B cell (primary cell): ENCODE results near the gene SPEF1. TPM values are rescaled to one million over a fixed set of nuclear protein-coding genes. Genes with fewer than 3 reads are reported as not detected.

Experiments
- ATAC-seq: fragments of 200-7000 bp; cut with Tn5 transposase; one replicate; pipeline ENCODE4 v1.10.0; 2021; ENCODE audit warnings: low read depth, mild to moderate bottlenecking, moderate number of reproducible peaks, moderate library complexity
- CTCF ChIA-PET: fragments of 350-600 bp; sonication (Branson Sonifier 250); formaldehyde crosslinking; loops from one replicate; lab custom pipeline; 2021; ENCODE audit warnings: antibody characterized with exemption, inconsistent platforms; lab: Charles Lee
- POLR2A ChIA-PET: fragments of 350-600 bp; sonication (Branson Sonifier 250); formaldehyde crosslinking; loops from one replicate; lab custom pipeline; 2021; ENCODE audit warnings: antibody characterized with exemption; lab: Charles Lee
- DNase-seq: peaks from one replicate; pipeline ENCODE4 v3.0.0; 2013
- H2AFZ ChIP-seq: 2 replicates; pipeline ENCODE4 v1.6.1; 2012; ENCODE audit warnings: mild to moderate bottlenecking, low read depth, low read length; ENCODE audit not compliant: insufficient read depth, poor library complexity, severe bottlenecking
- H3K27ac ChIP-seq, 2 donors: 1 replicate in 1 of 2; 2 replicates in 1 of 2; pipeline ENCODE4 v1.5.1; 2012 to 2013; ENCODE audit warnings: low read length in 2 of 2, mild to moderate bottlenecking in 2 of 2, moderate library complexity in 1 of 2
- H3K27me3 ChIP-seq, 4 experiments: fragments of 200-600 bp in 1 of 4; sonication (generic) in 1 of 4; replicated peaks in 1 of 4; 1 replicate in 2 of 4; 2 replicates in 2 of 4; pipeline versions ENCODE4 v1.6.1 to v1.7.0; 2013 to 2016; ENCODE audit warnings: low read length in 3 of 4, mild to moderate bottlenecking in 2 of 4, mixed read lengths in 1 of 4, moderate library complexity in 1 of 4; ENCODE audit not compliant: insufficient read depth in 4 of 4, control insufficient read depth in 3 of 4; ENCODE audit errors: control extremely low read depth in 1 of 4
- H3K36me3 ChIP-seq, 2 experiments: replicated peaks in 1 of 2; 1 replicate in 1 of 2; 2 replicates in 1 of 2; pipeline versions ENCODE4 v1.6.1 to v1.7.1; 2013; ENCODE audit warnings: low read length in 1 of 2; ENCODE audit not compliant: insufficient read depth in 2 of 2, control insufficient read depth in 1 of 2; ENCODE audit errors: control extremely low read depth in 1 of 2, extremely low read depth in 1 of 2
- H3K4me1 ChIP-seq, 2 donors: fragments of 200-600 bp in 1 of 2; sonication (generic) in 1 of 2; 1 replicate in 1 of 2; 2 replicates in 1 of 2; pipeline versions ENCODE4 v1.5.1 to v1.6.1; 2013 to 2017; ENCODE audit warnings: low read length in 2 of 2; ENCODE audit not compliant: control insufficient read depth in 2 of 2, insufficient read depth in 2 of 2
- H3K4me2 ChIP-seq: replicated peaks from 2 replicates; pipeline ENCODE3; 2012; ENCODE audit warnings: mild to moderate bottlenecking, low read depth, low read length; ENCODE audit not compliant: poor library complexity, severe bottlenecking
- H3K4me3 ChIP-seq, 5 experiments: fragments of 200-600 bp in 1 of 5; sonication (generic) in 1 of 5; 1 replicate in 3 of 5; 2 replicates in 2 of 5; pipeline versions ENCODE4 v1.5.1 to v1.7.0; 2011 to 2016; ENCODE audit warnings: low read length in 4 of 5, mild to moderate bottlenecking in 4 of 5, low read depth in 2 of 5, control low read depth in 1 of 5, moderate library complexity in 1 of 5; ENCODE audit not compliant: insufficient read depth in 1 of 5; ENCODE audit errors: control extremely low read depth in 1 of 5, extremely low read depth in 1 of 5
- H3K79me2 ChIP-seq: fragments of 200-600 bp; sonication (generic); one replicate; pipeline ENCODE4 v1.6.0; 2016; ENCODE audit warnings: low read length; ENCODE audit not compliant: control insufficient read depth, insufficient read depth
- H3K9ac ChIP-seq: fragments of 200-600 bp; sonication (generic); 2 replicates; pipeline ENCODE4 v1.6.1; 2017; ENCODE audit warnings: mild to moderate bottlenecking, low read length, moderate library complexity
- H3K9me3 ChIP-seq, 3 donors: one replicate each; pipeline versions ENCODE4 v1.6.1 to v1.7.1; 2013; ENCODE audit warnings: low read length in 2 of 3; ENCODE audit not compliant: control insufficient read depth in 2 of 3, insufficient read depth in 1 of 3; ENCODE audit errors: control extremely low read depth in 1 of 3
- H4K20me1 ChIP-seq: 2 replicates; pipeline ENCODE4 v1.6.0; 2012; ENCODE audit warnings: mild to moderate bottlenecking, low read length; ENCODE audit not compliant: insufficient read depth, control insufficient read depth, poor library complexity, severe bottlenecking
- H3K27ac Mint-ChIP-seq: one replicate; pipeline ENCODE4 v1.8.0; 2021; ENCODE audit warnings: mixed read lengths
- H3K27me3 Mint-ChIP-seq: one replicate; pipeline ENCODE4 v1.8.0; 2021; ENCODE audit warnings: mixed read lengths
- H3K4me1 Mint-ChIP-seq: one replicate; pipeline ENCODE4 v1.8.0; 2021; ENCODE audit warnings: mixed read lengths
- H3K4me3 Mint-ChIP-seq: one replicate; pipeline ENCODE4 v1.8.0; 2021; ENCODE audit warnings: mixed read lengths
- H3K9me3 Mint-ChIP-seq: one replicate; pipeline ENCODE4 v1.8.0; 2022; ENCODE audit warnings: mixed read lengths; ENCODE audit not compliant: insufficient read depth
- EZH2 ChIP-seq: IDR thresholded peaks from 2 replicates; pipeline ENCODE4 v1.6.1; 2012; ENCODE audit warnings: borderline replicate concordance, low read depth, mild to moderate bottlenecking, moderate library complexity, low read length; ENCODE audit not compliant: insufficient read depth, poor library complexity, severe bottlenecking
- WGBS: methylation state at CpG from one replicate; pipeline ENCODE4 v1.1.5; 2013; ENCODE audit warnings: missing lambda C conversion rate; ENCODE audit not compliant: insufficient coverage; 5-methylcytosine and 5-hydroxymethylcytosine counted together
- intact Hi-C: fragments of 100-400 bp; cut with micrococcal nuclease; formaldehyde crosslinking; loops from one replicate; pipeline ENCODE4 v1.10.0; 2022
- polyA plus RNA-seq: library from polyadenylated mRNA; depleted of rRNA; stranded (reverse); fragments of >200 nt; gene quantifications from 2 replicates; pipeline ENCODE4 v1.2.3, GENCODE V29; 2012
- total RNA-seq, 2 donors: library from RNA; stranded (reverse); fragments of 120-200 nt in 1 of 2; gene quantifications; 1 replicate in 1 of 2; 2 replicates in 1 of 2; pipeline versions ENCODE4 v1.2.3 to v1.2.4, GENCODE V29; 2013 to 2022
- TF ChIP-seq, protein P1 (sequence below): fragments of 200-600 bp; IDR thresholded peaks from one replicate; pipeline ENCODE4 v1.8.0; 2022; ENCODE audit warnings: antibody characterized with exemption, mild to moderate bottlenecking

Gene SPEF1
- total and polyA plus RNA-seq, 2 donors (not counting 1 experiment from before 2014, with no cell fraction given) = not detected

DNA sequence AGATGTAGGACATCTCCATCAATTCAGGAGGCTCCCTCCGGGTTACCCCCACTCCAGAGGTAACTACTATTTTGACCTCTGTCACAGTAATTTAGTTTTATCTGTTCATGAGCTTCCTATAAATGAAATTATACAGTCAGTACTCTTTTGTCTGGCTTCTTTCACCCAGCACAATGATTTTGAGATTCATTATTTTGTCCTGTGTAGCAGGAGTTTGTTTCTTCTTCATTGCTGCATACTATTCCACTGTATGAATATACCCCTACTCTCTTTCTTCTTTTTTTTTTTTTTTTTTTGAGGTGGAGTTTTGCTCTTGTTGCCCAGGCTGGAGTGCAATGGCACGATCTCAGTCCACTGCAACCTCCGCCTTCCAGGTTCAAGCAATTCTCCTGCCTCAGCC is 27.3 kb upstream of the SPEF1 start:
- ChIA-PET POLR2A (interaction anchor here (0.7 kb wide), 1 partner anchor 1115 kb away, joined by 6 read pairs; no protein-coding TSS in a partner anchor), CTCF (interaction anchor here (0.7 to 2.3 kb wide), 2 partner anchors 9 to 925 kb away, joined by 4 read pairs; no protein-coding TSS in a partner anchor)
- Histone ChIP-seq H3K36me3 (peaks cover 0 to 27% of the 10 kb centered on the region in 2 experiments), H3K27ac (no peak overlapping the region), H3K4me3 (no peak overlapping the region), H3K4me1 (peaks cover 8 to 19% of the 10 kb centered on the region in 2 donors), H3K4me2 (no peak overlapping the region), H2AFZ (no peak overlapping the region), H3K27me3 (no peaks in the 10 kb centered on the region), H3K79me2 (peaks cover 8% of the 10 kb centered on the region), H4K20me1 (no peaks in the 10 kb centered on the region), H3K9me3 (peaks cover 0 to 2% (median 0%) of the 10 kb centered on the region in 3 donors), H3K9ac (no peak overlapping the region)
- peaks cover 24% of the 10 kb centered on the region for H3K4me1 Mint-ChIP-seq
- no peak for ATAC-seq
- intact Hi-C loops = no loop called here
- TF ChIP-seq EZH2 = no peak
- TF ChIP-seq, protein P1, sequence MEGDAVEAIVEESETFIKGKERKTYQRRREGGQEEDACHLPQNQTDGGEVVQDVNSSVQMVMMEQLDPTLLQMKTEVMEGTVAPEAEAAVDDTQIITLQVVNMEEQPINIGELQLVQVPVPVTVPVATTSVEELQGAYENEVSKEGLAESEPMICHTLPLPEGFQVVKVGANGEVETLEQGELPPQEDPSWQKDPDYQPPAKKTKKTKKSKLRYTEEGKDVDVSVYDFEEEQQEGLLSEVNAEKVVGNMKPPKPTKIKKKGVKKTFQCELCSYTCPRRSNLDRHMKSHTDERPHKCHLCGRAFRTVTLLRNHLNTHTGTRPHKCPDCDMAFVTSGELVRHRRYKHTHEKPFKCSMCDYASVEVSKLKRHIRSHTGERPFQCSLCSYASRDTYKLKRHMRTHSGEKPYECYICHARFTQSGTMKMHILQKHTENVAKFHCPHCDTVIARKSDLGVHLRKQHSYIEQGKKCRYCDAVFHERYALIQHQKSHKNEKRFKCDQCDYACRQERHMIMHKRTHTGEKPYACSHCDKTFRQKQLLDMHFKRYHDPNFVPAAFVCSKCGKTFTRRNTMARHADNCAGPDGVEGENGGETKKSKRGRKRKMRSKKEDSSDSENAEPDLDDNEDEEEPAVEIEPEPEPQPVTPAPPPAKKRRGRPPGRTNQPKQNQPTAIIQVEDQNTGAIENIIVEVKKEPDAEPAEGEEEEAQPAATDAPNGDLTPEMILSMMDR = no peak
- no peaks in the 10 kb centered on the region for H3K27me3 Mint-ChIP-seq
- DNase-seq = no peak
- no peak overlapping the region for H3K4me3 Mint-ChIP-seq
- no peaks in the 10 kb centered on the region for H3K9me3 Mint-ChIP-seq
- H3K27ac Mint-ChIP-seq = no peak overlapping the region
- WGBS = no CpG with 5 or more reads among the region's 3 CpGs

DNA sequence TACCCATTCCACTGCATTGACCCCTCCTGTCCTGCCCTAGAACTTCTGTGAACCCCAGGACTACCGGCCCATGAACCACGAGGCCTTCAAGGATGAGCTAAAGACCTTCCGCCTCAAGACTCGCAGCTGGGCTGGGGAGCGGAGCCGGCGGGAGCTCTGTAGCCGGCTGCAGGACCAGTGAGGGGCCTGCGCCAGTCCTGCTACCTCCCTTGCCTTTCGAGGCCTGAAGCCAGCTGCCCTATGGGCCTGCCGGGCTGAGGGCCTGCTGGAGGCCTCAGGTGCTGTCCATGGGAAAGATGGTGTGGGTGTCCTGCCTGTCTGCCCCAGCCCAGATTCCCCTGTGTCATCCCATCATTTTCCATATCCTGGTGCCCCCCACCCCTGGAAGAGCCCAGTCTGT is 23.5 kb upstream of the SPEF1 start:
- H3K79me2 ChIP-seq = peaks cover 32% of the 10 kb centered on the region
- no peak overlapping the region for H3K4me3 ChIP-seq
- no peak overlapping the region for H3K4me3 Mint-ChIP-seq
- no peaks in the 10 kb centered on the region for H3K27me3 Mint-ChIP-seq
- intact Hi-C loops = no loop called here
- no peak overlapping the region for H3K27ac Mint-ChIP-seq
- H3K36me3 ChIP-seq = peaks cover 0 to 62% of the 10 kb centered on the region in 2 experiments
- ATAC-seq = no peak
- H4K20me1 ChIP-seq = peaks cover 4% of the 10 kb centered on the region
- peaks cover 36% of the 10 kb centered on the region for H3K4me1 Mint-ChIP-seq
- H3K4me1 ChIP-seq = peaks cover 17 to 38% of the 10 kb centered on the region in 2 donors
- H2AFZ ChIP-seq = no peak overlapping the region
- H3K27me3 ChIP-seq = no peaks in the 10 kb centered on the region
- TF ChIP-seq EZH2 = no peak
- TF ChIP-seq, protein P1 = no peak
- WGBS = 99% methylated on average over 9 of the region's 11 CpGs
- ChIA-PET CTCF (interaction anchor here (0.9 to 1.1 kb wide), 2 partner anchors 14 to 51 kb away, joined by 3 to 5 read pairs; no protein-coding TSS in a partner anchor), POLR2A (interaction anchor here (0.6 kb wide), 1 partner anchor 37 kb away, joined by 9 read pairs; no protein-coding TSS in a partner anchor)
- no peaks in the 10 kb centered on the region for H3K9me3 Mint-ChIP-seq
- no peak overlapping the region for H3K27ac ChIP-seq
- H3K9ac ChIP-seq = no peak overlapping the region
- peaks cover 0 to 2% (median 0%) of the 10 kb centered on the region in 3 donors for H3K9me3 ChIP-seq
- no peak for DNase-seq
- no peak overlapping the region for H3K4me2 ChIP-seq
